Gastrocnemius medialis (tissue), 4 donors: ENCODE data around the gene BCL2L12.

Experiments
- CTCF ChIP-seq, 5 experiments: fragments of 450-650 bp in 3 of 5; fragments of 200-600 bp in 2 of 5; sonication (generic) in 2 of 5; IDR thresholded peaks in 4 of 5; conservative IDR thresholded peaks in 1 of 5; 1 replicate in 4 of 5; 2 replicates in 1 of 5; pipeline ENCODE4 v1.5.1; 2016 to 2019; ENCODE audit warnings: antibody characterized with exemption in 5 of 5, mild to moderate bottlenecking in 3 of 5, moderate library complexity in 3 of 5
- POLR2A ChIP-seq, 2 donors: fragments of 450-650 bp; IDR thresholded peaks; one replicate each; pipeline ENCODE4 v1.6.1; 2017; ENCODE audit warnings: antibody characterized with exemption in 2 of 2, mild to moderate bottlenecking in 2 of 2, moderate library complexity in 2 of 2

DNA sequence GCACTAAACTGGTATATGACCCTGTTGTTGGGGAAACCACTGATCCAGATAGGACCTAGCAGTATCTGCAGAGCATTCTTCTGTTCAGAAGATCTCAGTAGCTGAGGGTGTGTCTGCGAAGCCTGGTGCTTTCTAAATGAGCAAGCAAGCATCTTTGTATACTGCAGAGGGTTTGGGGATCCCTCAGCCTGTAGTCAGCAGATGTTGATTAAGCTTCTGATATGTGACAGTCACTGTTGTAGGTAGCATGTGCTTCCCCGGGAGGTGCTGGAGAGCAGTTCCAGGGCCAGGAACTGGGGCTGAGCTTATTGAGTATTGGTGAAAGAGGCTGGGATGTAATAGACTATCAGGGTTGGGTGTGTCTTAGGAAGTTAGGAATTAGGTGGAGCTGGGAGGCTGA lies 22.3 kb upstream of the BCL2L12 start:
- no peak for TF ChIP-seq CTCF (IDR thresholded peaks at IDR 0.05 in 4 of 5, conservative IDR thresholded peaks at IDR 0.05 in 1 of 5)
- no peak for TF ChIP-seq POLR2A (IDR thresholded peaks at IDR 0.05)
